ENCODE results near the gene TMEM151A. TPM values are rescaled to one million over a fixed set of nuclear protein-coding genes. Genes with fewer than 3 reads are reported as not detected.
A peak's percentile ranks its signal among the peaks of the same experiment; 100 is the strongest.

TMEM151A gene
- polyA plus RNA-seq, 12 donors = 0.08 TPM; not detected in 11

DNA sequence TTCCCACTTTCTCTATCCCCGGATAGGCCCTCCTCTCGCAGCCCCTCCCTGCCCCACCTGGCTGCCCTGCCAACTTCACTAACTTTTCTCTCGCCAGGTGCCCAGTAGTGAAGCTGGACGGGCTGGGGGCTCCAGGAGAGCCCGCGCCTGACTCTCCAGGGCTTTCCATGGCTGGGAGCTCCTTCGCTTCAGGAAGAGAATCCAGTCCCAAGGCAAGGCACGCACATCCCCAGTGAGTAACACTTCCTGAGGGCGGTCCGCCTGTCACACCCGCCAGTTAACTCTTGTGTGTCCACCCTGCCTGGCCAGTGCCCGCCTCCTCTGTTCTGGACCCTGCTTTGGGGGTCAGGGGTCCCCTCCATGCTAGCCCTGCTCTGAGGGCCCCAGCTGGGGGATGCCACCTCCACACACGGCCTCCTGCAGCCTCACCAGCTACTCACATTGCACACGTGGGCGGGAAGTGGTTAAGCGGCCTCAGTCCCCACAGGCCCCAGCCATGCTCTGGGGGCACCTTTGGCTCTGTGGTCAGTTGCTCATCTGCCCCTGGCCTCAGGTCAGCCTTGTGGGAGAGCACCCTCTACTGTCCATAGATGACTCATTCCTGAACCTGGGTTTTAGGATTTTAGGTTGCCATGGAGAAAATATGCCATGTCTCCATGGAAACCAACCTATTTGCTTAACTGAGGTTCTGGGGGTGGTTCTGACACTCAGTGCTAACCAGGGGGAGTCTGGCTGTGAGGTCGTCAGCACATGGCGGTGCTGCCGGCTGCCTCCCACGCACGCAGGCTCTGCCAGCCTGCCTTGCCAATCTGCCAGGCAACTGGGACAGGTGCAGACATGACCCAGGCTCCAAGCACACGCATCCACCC, 44.8 kb downstream of the TMEM151A start, which contains the start of gene RIN1:
Gene RIN1, minus strand, starts transcription at position 201 of the 869 bp plus-strand sequence. Its CDS starts 32 bp downstream, at position 169.
- DNase-seq = no peak

DNA sequence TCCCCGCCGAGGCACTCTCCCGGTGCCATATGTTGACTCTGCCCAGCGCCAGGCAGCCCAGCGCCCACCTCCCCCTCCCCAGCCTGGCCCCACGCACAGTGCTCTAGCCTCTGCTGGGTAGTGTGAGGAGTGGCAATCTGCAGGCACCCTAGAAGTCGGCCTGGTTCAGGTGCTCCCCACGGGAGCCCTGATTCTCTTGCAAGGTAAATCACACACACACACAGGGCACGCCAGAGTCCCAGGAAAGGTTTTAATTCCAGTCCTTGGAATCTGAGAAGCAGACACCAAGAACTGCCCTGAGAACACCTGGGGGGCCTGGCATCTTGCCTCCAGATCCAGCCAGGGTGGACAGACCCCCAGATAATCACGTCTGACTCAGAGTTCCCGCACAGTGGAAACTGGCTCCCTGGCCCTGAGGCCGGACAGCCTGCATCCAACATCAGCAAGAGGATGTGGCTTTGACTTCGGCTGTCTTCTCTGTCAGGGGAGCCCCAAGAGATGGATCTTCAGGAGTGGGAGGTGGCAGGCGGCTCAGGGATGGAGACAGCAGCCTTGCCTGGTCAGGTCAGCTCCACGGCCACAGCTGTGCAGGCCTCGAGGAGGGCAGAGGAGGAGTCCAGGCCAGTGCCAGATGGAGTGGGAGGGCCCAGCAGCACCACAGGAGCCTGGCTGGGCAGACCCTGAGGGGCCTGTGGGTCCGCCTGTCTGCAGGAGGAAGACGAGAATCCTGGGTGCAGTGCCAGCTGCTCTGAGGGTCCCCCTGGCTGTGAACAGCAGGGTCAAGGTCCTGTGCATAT, 45.6 kb downstream of the TMEM151A start:
- no peak for DNase-seq

DNA sequence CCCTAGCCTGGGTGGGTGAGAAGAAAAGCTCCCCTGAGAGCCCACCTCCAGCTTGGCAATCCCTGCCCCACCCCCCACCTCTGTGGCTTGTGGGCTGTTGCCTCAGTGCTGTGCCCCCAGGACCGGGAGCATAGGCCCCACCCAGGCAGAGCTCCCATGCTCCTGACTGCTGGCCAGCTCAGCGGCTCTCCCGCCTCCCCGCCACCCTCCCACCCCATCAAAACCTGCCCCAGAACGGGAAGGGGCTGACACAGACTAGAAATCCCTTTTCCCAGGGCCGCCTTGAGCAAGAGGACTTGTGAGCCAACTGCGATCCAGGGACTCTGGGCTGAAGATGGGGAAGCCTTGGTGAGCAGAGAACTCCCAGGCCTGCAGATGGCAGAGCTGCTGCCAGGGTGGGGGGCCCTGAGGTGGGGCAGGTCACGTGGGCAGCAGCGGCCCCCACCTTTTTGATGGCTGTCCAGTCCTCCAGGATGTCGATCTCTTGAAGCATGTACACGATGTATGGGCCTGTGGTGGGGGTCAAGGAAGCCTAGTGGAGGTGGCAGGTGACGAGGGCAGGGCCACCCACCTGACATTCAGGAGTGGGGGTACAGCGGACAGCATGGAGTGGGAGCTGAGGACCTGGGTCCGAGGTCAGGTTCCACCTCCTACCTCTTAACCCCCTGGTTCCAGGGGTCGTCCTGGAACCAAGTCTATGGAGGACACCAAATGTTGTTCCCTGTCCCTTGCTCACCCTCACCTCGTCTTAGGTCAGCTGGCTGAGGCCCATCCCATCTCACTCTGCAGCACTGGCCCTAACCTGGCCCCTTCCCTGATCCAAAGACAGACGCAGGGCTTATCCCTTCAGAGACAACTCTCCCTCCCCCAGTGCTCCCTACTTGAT, 46.8 kb downstream of the TMEM151A start:
- DNase-seq = no peak

DNA sequence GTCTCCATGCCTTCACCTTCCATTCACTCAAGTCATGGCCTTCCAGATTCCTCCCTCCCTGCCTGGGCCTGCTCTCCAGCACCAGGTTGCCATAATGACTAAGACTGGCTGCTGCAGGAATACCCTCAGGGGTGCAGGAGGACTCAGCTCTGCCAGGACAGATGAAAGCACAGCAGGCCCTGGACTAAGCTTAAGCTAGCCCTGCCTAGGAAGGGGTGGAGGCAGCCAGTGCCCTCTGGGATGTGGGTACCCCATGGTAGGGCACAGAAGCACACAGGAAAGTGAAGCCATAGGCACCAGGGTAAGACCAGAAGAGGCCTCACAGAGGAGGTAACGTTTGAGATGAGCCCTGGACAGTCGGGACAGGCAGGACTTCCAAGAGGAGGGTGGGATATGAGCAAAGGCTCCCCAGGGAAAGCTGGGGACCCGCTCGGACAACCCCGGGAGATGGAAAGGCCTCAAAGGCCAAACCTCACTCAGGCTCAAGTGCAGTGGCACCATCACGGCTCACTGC, 47.5 kb downstream of the TMEM151A start:
- no peak for DNase-seq

DNA sequence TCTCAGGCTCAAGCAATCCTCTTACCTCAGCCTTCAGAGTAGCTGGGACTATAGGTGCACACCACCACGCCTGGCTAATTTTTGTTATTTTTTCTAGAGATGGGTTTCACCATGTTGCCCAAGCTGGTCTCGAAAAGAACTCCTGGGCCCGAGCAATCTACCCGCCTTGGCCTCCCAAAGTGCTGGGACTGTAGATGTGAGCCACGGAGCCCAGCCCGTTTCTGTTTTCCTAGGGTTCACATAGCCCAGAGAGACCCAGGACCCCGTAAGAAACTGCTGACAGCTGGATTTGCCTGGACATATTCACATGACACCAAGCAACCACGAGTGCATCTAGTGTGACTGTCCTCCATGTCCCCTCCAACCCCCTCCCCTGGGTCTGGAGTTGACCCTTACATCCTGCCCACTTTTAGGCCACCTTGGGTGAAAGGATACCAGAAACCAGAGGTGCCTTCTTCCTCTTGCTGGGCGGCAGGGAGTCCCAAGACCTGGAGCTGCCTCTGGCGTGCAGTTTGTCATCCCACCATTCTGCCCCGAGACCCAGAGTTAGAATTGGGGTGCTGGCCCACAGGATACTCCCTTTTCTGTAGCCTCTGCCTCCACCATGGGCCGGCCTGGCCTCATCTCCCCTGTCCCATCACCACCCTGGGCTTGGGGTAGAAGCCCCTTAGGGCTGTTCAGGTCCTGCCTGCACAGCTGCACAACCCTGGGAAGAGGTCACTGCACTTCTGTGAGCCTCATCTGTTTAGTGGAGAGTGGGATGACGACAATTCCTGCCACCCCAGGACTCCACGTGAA, 48.2 kb downstream of the TMEM151A start:
- DNase-seq = no peak

DNA sequence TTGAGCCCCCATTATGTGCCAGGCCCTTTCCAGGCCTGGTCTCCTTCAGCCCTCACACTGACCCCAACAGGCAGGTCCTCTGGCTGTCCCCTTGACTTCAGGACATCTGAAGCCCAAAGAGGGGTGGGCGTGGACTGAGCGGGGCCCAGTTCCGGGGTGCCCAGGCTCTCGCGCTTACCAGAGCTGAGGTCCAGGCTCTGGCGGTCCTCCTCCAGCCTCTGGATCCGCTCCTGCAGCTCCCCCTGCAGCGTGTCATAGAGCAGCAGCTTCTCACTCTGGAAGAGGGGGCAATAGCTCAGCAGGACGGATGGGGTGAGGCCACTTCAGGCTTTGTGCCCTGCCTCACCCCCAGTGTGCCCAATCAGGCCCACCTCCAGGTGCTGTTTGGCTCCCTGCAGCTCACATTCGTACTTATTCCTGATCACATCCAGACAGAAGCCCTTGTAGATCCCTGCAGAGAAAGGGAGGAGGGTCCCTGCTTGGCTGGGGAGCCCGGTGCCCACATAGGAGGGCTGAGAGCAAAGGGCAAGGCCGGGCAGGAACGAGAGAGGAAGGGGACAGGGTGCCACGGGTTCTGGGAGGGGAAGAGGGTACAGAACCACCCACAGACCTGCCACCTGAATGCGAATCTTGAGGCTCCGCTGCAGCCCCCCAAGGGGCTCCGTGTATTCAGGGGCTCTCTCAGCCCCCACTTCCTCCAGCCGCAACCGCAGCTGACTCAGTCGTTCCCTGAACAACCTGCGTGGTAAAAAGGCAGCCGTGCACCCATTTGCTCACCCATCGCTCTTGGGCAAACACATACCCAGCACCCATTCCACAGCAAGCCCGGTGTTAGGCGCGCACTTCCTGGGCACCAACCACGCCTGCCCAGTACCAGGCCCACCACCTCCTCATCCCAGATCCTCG, 49.2 kb downstream of the TMEM151A start:
- no peak for DNase-seq

DNA sequence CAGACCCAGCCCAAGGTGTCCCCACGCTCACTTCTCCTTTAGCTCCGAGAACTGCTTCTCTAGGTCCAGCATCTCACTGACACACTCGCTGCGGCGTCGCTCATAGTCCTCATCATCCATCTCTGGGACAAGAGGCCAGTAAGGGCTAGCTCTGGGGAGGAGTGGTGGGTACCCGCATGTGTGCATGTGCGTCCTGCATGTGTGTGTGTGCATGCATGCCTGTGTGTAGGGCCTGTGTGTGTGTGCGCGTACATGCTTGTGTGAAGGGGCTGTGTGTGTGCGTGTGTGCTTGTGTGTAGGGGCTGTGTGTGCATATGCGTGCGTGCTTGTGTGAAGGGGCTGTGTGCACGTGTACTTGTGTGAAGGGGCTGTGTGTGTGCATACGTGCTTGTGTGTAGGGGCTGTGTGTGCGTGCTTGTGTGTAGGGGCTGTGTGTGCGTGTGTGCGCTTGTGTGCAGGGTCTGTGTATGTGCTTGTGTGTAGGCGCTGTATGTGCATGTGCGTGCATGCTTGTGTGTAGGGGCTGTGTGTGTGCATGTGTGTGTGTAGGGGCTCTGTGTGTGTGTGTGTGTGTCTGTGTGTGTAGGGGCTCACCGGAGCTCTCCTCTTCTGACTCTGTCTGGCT, 49.9 kb downstream of the TMEM151A start:
- DNase-seq = no peak

GRCh38 chr11:66343176-66343575, 51.5 kb downstream of the TMEM151A start:
- DNase-seq = no peak

DNA sequence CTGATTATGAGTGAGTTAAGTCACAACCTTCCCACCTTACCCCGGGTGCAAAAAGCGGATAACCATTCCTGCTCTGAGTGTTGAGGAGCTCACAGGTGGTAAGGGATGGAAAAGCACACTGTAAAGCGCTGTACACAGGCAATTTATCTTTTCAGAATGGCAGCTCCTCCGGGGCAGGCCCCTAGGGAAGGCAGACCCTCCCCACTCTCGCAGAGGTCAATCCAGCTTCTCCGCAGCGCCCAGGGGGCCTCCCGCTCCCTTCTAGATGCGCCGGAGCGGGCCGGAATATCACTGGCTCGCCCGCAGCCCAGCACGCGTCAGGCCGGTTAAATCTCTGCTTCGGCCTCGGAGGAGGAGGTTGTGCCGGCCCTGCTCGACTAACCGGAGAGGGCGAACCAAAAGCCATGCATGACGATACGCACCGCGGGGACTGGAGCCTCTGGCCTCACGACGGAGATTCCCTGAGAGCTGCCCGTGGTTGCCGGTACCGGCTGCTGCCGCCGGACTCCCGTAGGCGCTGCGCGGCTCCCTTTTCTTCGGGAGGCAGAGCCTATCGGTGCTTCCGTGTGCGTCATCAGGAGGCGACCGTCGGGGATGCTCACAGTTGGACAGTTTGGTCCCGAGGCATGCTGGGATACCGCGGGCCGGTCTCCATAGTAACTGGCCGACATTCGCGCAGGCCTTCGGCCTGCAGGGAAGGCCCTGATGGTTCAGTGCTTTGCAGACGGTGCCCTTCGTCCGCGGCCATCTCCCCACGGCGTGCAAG, 53.0 kb downstream of the TMEM151A start, which contains the start of gene BRMS1:
Gene BRMS1, minus strand, starts transcription at position 555 of the 766 bp plus-strand sequence. CDS start 2,870 bp downstream, outside the sequence.
- peak; percentile 98 for DNase-seq

- DNase-seq = no peak
Measured at GRCh38 chr11:66345316-66345649, 53.6 kb downstream of the TMEM151A start.

Other genes starting within 250 kb of the TMEM151A start
- gene GAL3ST3, start 242.7 kb upstream of the TMEM151A start, polyA plus RNA-seq (ENCODE audit: insufficient read length in 12 of 12) = 1 to 10 TPM in 1 of 12 donors, under 1 TPM in 8, not detected in 3; 0.24 to 1.1 (median 0.47) TPM
- gene SF3B2, start 239.5 kb upstream of the TMEM151A start, polyA plus RNA-seq (ENCODE audit: insufficient read length in 12 of 12) = 100 to 1,000 TPM in 11 of 12 donors, not detected in 1; 120 to 210 (median 134) TPM
- gene PACS1, start 221.6 kb upstream of the TMEM151A start, polyA plus RNA-seq (ENCODE audit: insufficient read length in 12 of 12) = 100 to 1,000 TPM in 1 of 12 donors, 10 to 100 TPM in 11; 29.9 to 128 (median 33.8) TPM
- 10 to 100 TPM in 10 of 12 donors, 1 to 10 TPM in 1, not detected in 1; 8.3 to 21.6 (median 14.8) TPM for gene KLC2, start 34.2 kb upstream of the TMEM151A start, polyA plus RNA-seq (ENCODE audit: insufficient read length in 12 of 12)
- gene RAB1B, start 23.3 kb upstream of the TMEM151A start, polyA plus RNA-seq (ENCODE audit: insufficient read length in 12 of 12) = 100 to 1,000 TPM in 2 of 12 donors, 10 to 100 TPM in 9, not detected in 1; 74.0 to 118 (median 89.9) TPM
- gene CNIH2, start 13.7 kb upstream of the TMEM151A start, polyA plus RNA-seq (ENCODE audit: insufficient read length in 12 of 12) = 1 to 10 TPM in 11 of 12 donors, not detected in 1; 1.6 to 9.4 (median 4.7) TPM
- 100 to 1,000 TPM in 1 of 12 donors, 10 to 100 TPM in 10, not detected in 1; 30.1 to 132 (median 40.9) TPM for gene YIF1A, start 2.8 kb upstream of the TMEM151A start, polyA plus RNA-seq (ENCODE audit: insufficient read length in 12 of 12)
- 100 to 1,000 TPM in 4 of 12 donors, 10 to 100 TPM in 7, not detected in 1; 58.8 to 208 (median 73.9) TPM for gene CD248, start 25.1 kb downstream of the TMEM151A start, polyA plus RNA-seq (ENCODE audit: insufficient read length in 12 of 12)
- gene RIN1, start 44.5 kb downstream of the TMEM151A start, polyA plus RNA-seq (ENCODE audit: insufficient read length in 12 of 12) = 10 to 100 TPM in 1 of 12 donors, 1 to 10 TPM in 9, not detected in 2; 4.1 to 11.7 (median 5.9) TPM
- 10 to 100 TPM in 11 of 12 donors, not detected in 1; 14.7 to 28.4 (median 19.2) TPM for gene BRMS1, start 53.2 kb downstream of the TMEM151A start, polyA plus RNA-seq (ENCODE audit: insufficient read length in 12 of 12)
- gene B4GAT1, start 55.7 kb downstream of the TMEM151A start, polyA plus RNA-seq (ENCODE audit: insufficient read length in 12 of 12) = 10 to 100 TPM in 11 of 12 donors, not detected in 1; 16.0 to 25.2 (median 20.3) TPM
- gene SLC29A2, start 79.9 kb downstream of the TMEM151A start, polyA plus RNA-seq (ENCODE audit: insufficient read length in 12 of 12) = 10 to 100 TPM in 11 of 12 donors, not detected in 1; 13.7 to 38.4 (median 25.3) TPM
- gene NPAS4, start 129.1 kb downstream of the TMEM151A start, polyA plus RNA-seq (ENCODE audit: insufficient read length in 12 of 12) = under 1 TPM in 8 of 12 donors, not detected in 4; 0.07 to 0.58 (median 0.22) TPM
- 10 to 100 TPM in 11 of 12 donors, not detected in 1; 42.2 to 62.4 (median 46.3) TPM for gene MRPL11, start 147.0 kb downstream of the TMEM151A start, polyA plus RNA-seq (ENCODE audit: insufficient read length in 12 of 12)
- gene PELI3, start 175.0 kb downstream of the TMEM151A start, polyA plus RNA-seq (ENCODE audit: insufficient read length in 12 of 12) = 1 to 10 TPM in 11 of 12 donors, not detected in 1; 4.2 to 10.0 (median 5.2) TPM
- 10 to 100 TPM in 11 of 12 donors, not detected in 1; 15.5 to 45.8 (median 21.7) TPM for gene DPP3, start 188.5 kb downstream of the TMEM151A start, polyA plus RNA-seq (ENCODE audit: insufficient read length in 12 of 12)
- 10 to 100 TPM in 11 of 12 donors, not detected in 1; 15.8 to 34.2 (median 20.8) TPM for gene BBS1, start 218.7 kb downstream of the TMEM151A start, polyA plus RNA-seq (ENCODE audit: insufficient read length in 12 of 12)